Measurements from ENCODE around the gene ZNF628. TPM values are rescaled to one million over a fixed set of nuclear protein-coding genes. Genes with fewer than 3 reads are reported as not detected.
A peak's percentile ranks its signal among the peaks of the same experiment; 100 is the strongest.

The ZNF628 gene
- total RNA-seq, 4 donors from 2014 or later, result 2.1 to 12.0 (median 6.5) TPM

DNA sequence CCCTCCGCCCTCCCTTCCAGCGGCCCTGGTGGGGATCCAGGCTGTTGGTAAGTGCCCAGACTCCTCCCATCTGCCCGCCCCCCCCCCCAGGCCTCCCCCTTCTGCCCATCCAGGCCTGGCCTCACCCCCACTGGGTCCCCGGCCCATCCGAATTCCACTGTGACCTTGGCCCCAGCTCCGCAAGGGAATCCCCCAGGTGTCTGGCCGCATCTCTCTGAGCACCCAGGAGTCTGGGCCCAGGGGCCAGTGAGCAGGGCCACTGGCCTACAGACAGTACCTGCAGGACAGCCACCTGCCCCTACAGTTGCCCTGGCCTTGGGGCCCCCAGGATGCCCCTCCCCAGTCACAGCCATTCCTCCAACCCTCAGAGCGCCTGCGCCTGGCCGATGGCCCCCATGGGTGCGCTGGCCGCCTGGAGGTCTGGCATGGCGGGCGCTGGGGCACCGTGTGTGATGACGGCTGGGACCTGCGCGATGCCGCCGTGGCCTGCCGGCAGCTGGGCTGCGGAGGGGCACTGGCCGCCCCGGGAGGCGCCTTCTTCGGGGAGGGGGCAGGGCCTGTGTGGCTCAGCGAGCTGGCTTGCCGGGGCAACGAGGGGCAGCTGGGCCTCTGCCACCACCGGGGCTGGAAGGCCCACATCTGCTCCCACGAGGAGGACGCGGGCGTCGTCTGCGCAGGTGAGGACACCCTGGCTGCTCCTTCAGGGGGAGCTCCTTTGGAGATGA, 12.7 kb downstream of the ZNF628 start:
- Histone ChIP-seq H3K9me3 (no peaks in the 10 kb centered on the region), H3K36me3 (no peaks in the 10 kb centered on the region), H3K4me1 (peaks cover 32 to 38% of the 10 kb centered on the region in 2 donors), H3K4me3 (replicated peaks in 1 of 3) (no peak overlapping the region), H3K27ac (peak overlapping the region in 1 of 3 donors; percentile 30), H3K27me3 (no peaks in the 10 kb centered on the region)
- DNase-seq, result no peak
- intact Hi-C loops (cut with DNase I), result no loop called here
- WGBS, 2 donors, result 65 to 75% methylated on average over 11 to 15 of the region's 36 CpGs
- TF ChIP-seq, protein P1, sequence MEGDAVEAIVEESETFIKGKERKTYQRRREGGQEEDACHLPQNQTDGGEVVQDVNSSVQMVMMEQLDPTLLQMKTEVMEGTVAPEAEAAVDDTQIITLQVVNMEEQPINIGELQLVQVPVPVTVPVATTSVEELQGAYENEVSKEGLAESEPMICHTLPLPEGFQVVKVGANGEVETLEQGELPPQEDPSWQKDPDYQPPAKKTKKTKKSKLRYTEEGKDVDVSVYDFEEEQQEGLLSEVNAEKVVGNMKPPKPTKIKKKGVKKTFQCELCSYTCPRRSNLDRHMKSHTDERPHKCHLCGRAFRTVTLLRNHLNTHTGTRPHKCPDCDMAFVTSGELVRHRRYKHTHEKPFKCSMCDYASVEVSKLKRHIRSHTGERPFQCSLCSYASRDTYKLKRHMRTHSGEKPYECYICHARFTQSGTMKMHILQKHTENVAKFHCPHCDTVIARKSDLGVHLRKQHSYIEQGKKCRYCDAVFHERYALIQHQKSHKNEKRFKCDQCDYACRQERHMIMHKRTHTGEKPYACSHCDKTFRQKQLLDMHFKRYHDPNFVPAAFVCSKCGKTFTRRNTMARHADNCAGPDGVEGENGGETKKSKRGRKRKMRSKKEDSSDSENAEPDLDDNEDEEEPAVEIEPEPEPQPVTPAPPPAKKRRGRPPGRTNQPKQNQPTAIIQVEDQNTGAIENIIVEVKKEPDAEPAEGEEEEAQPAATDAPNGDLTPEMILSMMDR (IDR thresholded peaks at IDR 0.05), result no peak
- TF ChIP-seq POLR2A (IDR thresholded peaks at IDR 0.05), result no peak

DNA sequence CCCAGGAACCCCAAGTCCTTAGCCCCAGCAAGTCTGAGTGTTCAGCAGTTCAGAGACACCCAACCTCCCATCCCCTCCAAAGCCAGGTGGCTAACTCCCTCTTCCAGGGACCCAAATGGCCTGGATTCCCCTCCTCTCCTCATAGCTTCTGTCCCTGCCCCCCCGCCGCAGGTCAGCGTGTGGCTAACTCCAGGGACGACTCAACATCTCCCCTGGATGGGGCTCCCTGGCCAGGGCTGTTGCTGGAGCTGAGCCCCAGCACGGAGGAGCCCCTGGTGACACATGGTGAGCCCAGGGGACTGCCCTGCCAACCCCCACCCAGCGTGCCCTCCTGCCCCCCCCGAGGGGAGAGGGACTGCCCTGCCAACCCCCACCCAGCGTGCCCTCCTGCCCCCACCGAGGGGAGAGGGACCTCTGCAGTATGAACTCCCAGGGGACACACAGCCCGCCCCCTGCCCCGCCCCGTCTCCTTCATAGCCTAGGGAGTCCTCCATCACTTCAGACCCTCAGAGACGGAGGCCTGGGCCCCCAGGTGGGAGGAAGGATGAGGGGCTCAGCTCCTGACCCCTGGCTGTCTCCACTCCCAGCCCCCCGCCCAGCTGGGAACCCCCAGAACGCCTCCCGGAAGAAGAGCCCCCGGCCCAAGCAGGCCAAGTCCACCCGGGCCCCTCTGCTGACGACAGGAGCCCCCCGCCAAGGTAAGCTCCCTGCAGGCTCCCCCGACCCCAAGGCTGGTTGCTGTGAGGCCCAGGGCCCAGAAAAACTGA, 13.5 kb downstream of the ZNF628 start:
- peaks cover 26 to 32% of the 10 kb centered on the region in 2 donors for H3K4me1 ChIP-seq
- no peaks in the 10 kb centered on the region for H3K36me3 ChIP-seq
- no peak for TF ChIP-seq POLR2A (IDR thresholded peaks at IDR 0.05)
- TF ChIP-seq, protein P1 (IDR thresholded peaks at IDR 0.05), result no peak
- no peak overlapping the region for H3K27ac ChIP-seq
- H3K9me3 ChIP-seq, result no peaks in the 10 kb centered on the region
- intact Hi-C loops (cut with DNase I), result no loop called here
- no peak overlapping the region for H3K4me3 ChIP-seq (replicated peaks in 1 of 3)
- 53 to 67% methylated on average over 6 of the region's 21 CpGs for WGBS, 2 donors
- DNase-seq, result no peak
- no peaks in the 10 kb centered on the region for H3K27me3 ChIP-seq

DNA sequence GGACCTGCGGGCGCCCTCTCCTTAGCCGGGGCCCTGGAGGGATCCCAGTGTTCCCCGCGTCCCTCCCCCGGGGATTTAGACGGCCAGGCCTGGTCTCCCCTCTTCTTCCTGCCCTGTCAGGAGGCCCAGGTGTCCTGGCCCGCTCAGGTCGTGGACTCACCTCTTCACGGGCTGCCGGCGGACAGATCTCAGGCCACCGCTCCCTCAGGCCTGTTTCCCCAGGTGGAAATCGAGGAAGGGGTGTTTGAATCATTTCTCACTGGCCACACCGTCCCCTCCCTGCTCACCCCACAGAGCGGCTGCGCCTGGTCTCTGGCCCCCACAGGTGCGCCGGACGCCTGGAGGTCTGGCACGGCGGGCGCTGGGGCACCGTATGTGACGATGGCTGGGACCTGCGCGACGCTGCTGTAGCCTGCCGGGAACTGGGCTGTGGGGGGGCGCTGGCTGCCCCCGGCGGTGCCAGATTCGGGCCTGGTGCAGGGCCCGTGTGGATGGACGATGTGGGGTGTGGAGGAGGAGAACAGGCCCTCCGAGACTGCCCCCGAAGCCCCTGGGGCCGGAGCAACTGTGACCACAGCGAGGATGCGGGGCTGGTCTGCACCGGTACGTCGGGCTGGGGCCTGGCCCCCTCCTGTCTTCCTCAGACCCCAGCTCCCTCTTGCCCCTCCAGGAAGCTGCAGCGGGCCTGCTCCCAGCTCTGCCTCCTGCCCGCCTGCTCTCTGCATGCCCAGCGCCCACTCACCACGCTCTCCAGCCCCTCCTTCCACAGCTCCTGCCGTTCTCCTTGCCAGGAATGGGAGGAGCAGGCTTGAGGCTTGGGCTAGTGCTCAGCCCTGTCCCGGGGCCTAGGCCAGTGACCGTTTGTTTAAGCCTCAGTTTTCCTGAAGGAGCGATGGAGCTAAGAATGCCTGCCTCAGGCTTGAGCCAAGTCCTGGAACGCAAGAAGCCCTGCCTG, 14.3 kb downstream of the ZNF628 start:
- Histone ChIP-seq H3K27me3 (no peaks in the 10 kb centered on the region), H3K4me3 (replicated peaks in 1 of 3) (no peak overlapping the region), H3K27ac (peak overlapping the region in 2 of 3 donors; percentile 8 to 17), H3K36me3 (no peaks in the 10 kb centered on the region), H3K9me3 (no peaks in the 10 kb centered on the region), H3K4me1 (peaks cover 20 to 23% of the 10 kb centered on the region in 2 donors)
- WGBS, 2 donors, result 71 to 72% methylated on average over 31 to 42 of the region's 52 CpGs
- intact Hi-C loops (cut with DNase I), result no loop called here
- no peak for DNase-seq
- no peak for TF ChIP-seq POLR2A (IDR thresholded peaks at IDR 0.05)
- TF ChIP-seq, protein P1 (IDR thresholded peaks at IDR 0.05), result no peak

DNA sequence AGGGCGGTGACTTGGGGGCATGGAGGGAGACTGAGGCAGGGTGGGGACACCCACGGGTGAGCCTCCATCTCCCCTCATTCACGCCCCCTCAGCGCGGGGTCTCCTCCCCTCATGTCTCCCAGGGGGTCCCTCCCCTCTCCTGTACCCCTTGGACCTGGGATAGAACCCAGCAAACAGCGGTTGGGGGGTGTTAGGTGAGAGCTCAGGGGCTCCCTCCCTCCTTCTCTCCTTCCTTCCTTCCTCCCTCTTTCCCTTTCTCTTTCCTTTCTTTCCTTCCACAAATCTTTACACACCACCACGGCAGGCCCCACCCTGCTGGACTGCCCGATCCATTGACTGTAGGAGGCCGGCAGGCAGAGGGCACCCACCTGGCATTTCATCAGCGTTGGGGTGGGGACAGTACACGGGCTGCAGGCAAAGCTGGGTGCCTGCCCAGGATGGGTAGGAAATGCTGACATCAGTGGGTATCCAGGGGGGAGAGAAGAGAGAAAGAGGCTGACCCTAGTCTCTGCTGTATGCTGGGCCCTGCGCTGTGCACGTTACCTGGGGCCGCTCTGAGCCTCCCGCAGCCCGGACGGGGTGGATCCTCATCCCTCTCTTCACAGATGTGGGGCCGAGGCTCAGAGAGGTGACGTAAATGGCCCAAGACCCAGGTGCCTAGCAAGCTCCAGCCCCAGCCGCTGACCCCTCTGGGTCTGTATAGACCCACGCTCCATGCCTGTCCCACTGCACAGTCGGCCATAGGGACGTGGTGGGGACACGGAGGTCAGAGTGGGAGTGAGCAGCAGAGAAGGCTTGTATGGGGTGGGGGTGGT, 15.3 kb downstream of the ZNF628 start:
- intact Hi-C loops (cut with DNase I), result no loop called here
- H3K27ac ChIP-seq, result peak overlapping the region in 1 of 3 donors; percentile 8
- TF ChIP-seq POLR2A (IDR thresholded peaks at IDR 0.05), result no peak
- TF ChIP-seq, protein P1 (IDR thresholded peaks at IDR 0.05), result no peak
- no peaks in the 10 kb centered on the region for H3K36me3 ChIP-seq
- no peaks in the 10 kb centered on the region for H3K27me3 ChIP-seq
- 67 to 82% methylated on average over 20 to 24 of the region's 24 CpGs for WGBS, 2 donors
- no peaks in the 10 kb centered on the region for H3K9me3 ChIP-seq
- DNase-seq, result no peak
- H3K4me1 ChIP-seq, result peaks cover 13% of the 10 kb centered on the region in 2 donors
- no peak overlapping the region for H3K4me3 ChIP-seq (replicated peaks in 1 of 3)
